Measurements from ENCODE around the gene GPR143. TPM values are rescaled to one million over a fixed set of nuclear protein-coding genes. Genes with fewer than 3 reads are reported as not detected.

The GPR143 gene
- total and polyA plus RNA-seq, 7 experiments from 2014 or later, result 0.20 TPM; not detected in 6

GRCh38 chrX:9737363-9737762, 28.3 kb downstream of the GPR143 start:
- ATAC-seq, result no peak
- H3K9me3 ChIP-seq (ENCODE audit: control insufficient read depth in 2 of 3, low read length in 3 of 3), result no peaks in the 10 kb centered on the region
- H3K36me3 ChIP-seq (ENCODE audit: control insufficient read depth in 2 of 3, insufficient read depth in 3 of 3, low read length in 3 of 3), result no peaks in the 10 kb centered on the region
- intact Hi-C loops (cut with micrococcal nuclease), result no loop called here
- peaks cover 0 to 5% (median 4%) of the 10 kb centered on the region in 5 donors for H3K27me3 Mint-ChIP-seq
- no peaks in the 10 kb centered on the region for H3K4me1 Mint-ChIP-seq
- H3K4me3 ChIP-seq (ENCODE audit: low read length), result no peak overlapping the region
- no peak overlapping the region for H3K27ac ChIP-seq (ENCODE audit: low read depth, low read length)
- H3K4me1 ChIP-seq (ENCODE audit: control insufficient read depth in 2 of 2, insufficient read depth in 2 of 2, low read length in 2 of 2), result no peaks in the 10 kb centered on the region
- H3K36me3 Mint-ChIP-seq, result no peaks in the 10 kb centered on the region
- no peaks in the 10 kb centered on the region for H3K27me3 ChIP-seq (ENCODE audit: control insufficient read depth in 2 of 2, insufficient read depth in 2 of 2, low read length in 2 of 2)
- peaks cover 0 to 3% (median 0%) of the 10 kb centered on the region in 11 donors for H3K9me3 Mint-ChIP-seq
- ChIA-PET POLR2A (no interaction called here), CTCF (no interaction called here)
- no peak overlapping the region for H3K27ac Mint-ChIP-seq
- no peak for DNase-seq
- no peak overlapping the region for H3K4me3 Mint-ChIP-seq

DNA sequence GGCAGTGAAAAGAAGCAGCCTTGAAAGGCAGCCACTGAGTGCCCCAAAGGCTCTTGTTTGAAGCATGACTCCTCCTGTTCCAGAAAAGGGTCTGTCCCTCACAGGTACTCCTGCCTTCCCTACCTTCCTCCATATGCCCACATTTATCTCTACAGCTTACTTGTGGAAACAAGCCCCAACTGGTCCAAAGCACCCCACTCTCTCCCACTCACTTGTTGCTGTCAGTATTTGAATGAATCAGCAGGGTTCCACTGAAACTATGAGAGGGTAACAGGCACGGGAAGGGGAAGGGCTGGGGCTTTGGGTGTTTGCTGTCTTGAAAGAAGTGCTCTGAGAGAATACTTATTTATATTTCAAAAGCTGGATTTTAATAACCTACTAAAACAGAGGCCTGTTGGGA, 34.9 kb downstream of the GPR143 start:
- intact Hi-C loops (cut with micrococcal nuclease), result no loop called here
- ATAC-seq (no peak), DNase-seq (no peak)
- Mint-ChIP-seq H3K4me1 (peaks cover 0 to 5% (median 0%) of the 10 kb centered on the region in 7 donors), H3K27me3 (peaks cover 0 to 4% (median 0%) of the 10 kb centered on the region in 5 donors), H3K9me3 (peaks cover 0 to 33% (median 10%) of the 10 kb centered on the region in 11 donors), H3K27ac (no peak overlapping the region), H3K36me3 (peaks cover 0 to 2% (median 0%) of the 10 kb centered on the region in 5 donors), H3K4me3 (no peak overlapping the region)
- Histone ChIP-seq H3K4me1 (ENCODE audit: control insufficient read depth in 2 of 2, insufficient read depth in 2 of 2, low read length in 2 of 2) (no peaks in the 10 kb centered on the region), H3K4me3 (ENCODE audit: low read length) (no peak overlapping the region), H3K9me3 (ENCODE audit: control insufficient read depth in 2 of 3, low read length in 3 of 3) (peaks cover 0 to 19% (median 0%) of the 10 kb centered on the region in 3 experiments), H3K27ac (ENCODE audit: low read depth, low read length) (no peak overlapping the region), H3K27me3 (ENCODE audit: control insufficient read depth in 2 of 2, insufficient read depth in 2 of 2, low read length in 2 of 2) (no peaks in the 10 kb centered on the region), H3K36me3 (ENCODE audit: control insufficient read depth in 2 of 3, insufficient read depth in 3 of 3, low read length in 3 of 3) (no peaks in the 10 kb centered on the region)
- CTCF ChIA-PET, result no interaction called here
- POLR2A ChIA-PET, result no interaction called here

DNA sequence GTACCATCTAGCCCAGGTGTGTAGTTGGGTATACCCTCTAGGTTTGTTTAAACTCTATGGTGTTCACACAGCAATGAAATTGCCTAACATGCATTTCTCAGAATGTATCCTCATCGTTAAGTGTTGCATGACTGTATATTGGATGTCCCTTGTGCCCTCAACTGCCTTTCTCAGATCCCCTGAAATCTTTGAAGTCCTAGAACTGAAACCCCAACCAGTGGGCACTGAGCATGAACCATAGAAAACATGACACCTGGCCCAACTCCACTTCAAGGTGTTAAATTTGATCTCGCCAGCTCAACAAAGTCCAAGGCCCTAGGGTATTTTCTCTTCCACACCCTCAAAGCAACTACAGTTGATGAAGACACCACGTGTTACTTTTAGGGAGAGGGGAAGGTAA, 35.6 kb downstream of the GPR143 start:
- Mint-ChIP-seq H3K4me3 (no peak overlapping the region), H3K9me3 (peaks cover 0 to 34% (median 10%) of the 10 kb centered on the region in 11 donors), H3K27me3 (peaks cover 0 to 4% (median 0%) of the 10 kb centered on the region in 5 donors), H3K4me1 (peaks cover 0 to 5% (median 0%) of the 10 kb centered on the region in 7 donors), H3K36me3 (peaks cover 0 to 2% (median 0%) of the 10 kb centered on the region in 5 donors), H3K27ac (no peak overlapping the region)
- POLR2A ChIA-PET, result no interaction called here
- CTCF ChIA-PET, result no interaction called here
- DNase-seq, result no peak
- H3K36me3 ChIP-seq (ENCODE audit: control insufficient read depth in 2 of 3, insufficient read depth in 3 of 3, low read length in 3 of 3), result no peaks in the 10 kb centered on the region
- H3K27me3 ChIP-seq (ENCODE audit: control insufficient read depth in 2 of 2, insufficient read depth in 2 of 2, low read length in 2 of 2), result no peaks in the 10 kb centered on the region
- H3K4me3 ChIP-seq (ENCODE audit: low read length), result no peak overlapping the region
- H3K27ac ChIP-seq (ENCODE audit: low read depth, low read length), result no peak overlapping the region
- H3K9me3 ChIP-seq (ENCODE audit: control insufficient read depth in 2 of 3, low read length in 3 of 3), result peaks cover 0 to 19% (median 0%) of the 10 kb centered on the region in 3 experiments
- no peak for ATAC-seq
- no peaks in the 10 kb centered on the region for H3K4me1 ChIP-seq (ENCODE audit: control insufficient read depth in 2 of 2, insufficient read depth in 2 of 2, low read length in 2 of 2)
- intact Hi-C loops (cut with micrococcal nuclease), result no loop called here

GRCh38 chrX:9729171-9729885, 36.3 kb downstream of the GPR143 start:
- Histone ChIP-seq H3K9me3 (ENCODE audit: control insufficient read depth in 2 of 3, low read length in 3 of 3) (peaks cover 0 to 19% (median 0%) of the 10 kb centered on the region in 3 experiments), H3K27ac (ENCODE audit: low read depth, low read length) (no peak overlapping the region), H3K27me3 (ENCODE audit: control insufficient read depth in 2 of 2, insufficient read depth in 2 of 2, low read length in 2 of 2) (no peaks in the 10 kb centered on the region), H3K4me1 (ENCODE audit: control insufficient read depth in 2 of 2, insufficient read depth in 2 of 2, low read length in 2 of 2) (no peaks in the 10 kb centered on the region), H3K4me3 (ENCODE audit: low read length) (no peak overlapping the region), H3K36me3 (ENCODE audit: control insufficient read depth in 2 of 3, insufficient read depth in 3 of 3, low read length in 3 of 3) (no peaks in the 10 kb centered on the region)
- peak overlapping the region in 1 of 9 donors; percentile 27 for H3K27ac Mint-ChIP-seq
- DNase-seq (no peak), ATAC-seq (no peak)
- H3K4me3 Mint-ChIP-seq, result no peak overlapping the region
- ChIA-PET CTCF (no interaction called here), POLR2A (no interaction called here)
- intact Hi-C loops (cut with micrococcal nuclease), result no loop called here
- H3K27me3 Mint-ChIP-seq, result peaks cover 0 to 4% (median 0%) of the 10 kb centered on the region in 5 donors
- peaks cover 0 to 3% (median 0%) of the 10 kb centered on the region in 5 donors for H3K36me3 Mint-ChIP-seq
- peaks cover 0 to 41% (median 17%) of the 10 kb centered on the region in 11 donors for H3K9me3 Mint-ChIP-seq
- peaks cover 0 to 5% (median 0%) of the 10 kb centered on the region in 7 donors for H3K4me1 Mint-ChIP-seq

GRCh38 chrX:9728261-9728660, 37.4 kb downstream of the GPR143 start:
- intact Hi-C loops (cut with micrococcal nuclease), result no loop called here
- H3K36me3 ChIP-seq (ENCODE audit: control insufficient read depth in 2 of 3, insufficient read depth in 3 of 3, low read length in 3 of 3), result no peaks in the 10 kb centered on the region
- H3K4me1 ChIP-seq (ENCODE audit: control insufficient read depth in 2 of 2, insufficient read depth in 2 of 2, low read length in 2 of 2), result no peaks in the 10 kb centered on the region
- peaks cover 0 to 5% (median 0%) of the 10 kb centered on the region in 7 donors for H3K4me1 Mint-ChIP-seq
- DNase-seq, result no peak
- H3K4me3 ChIP-seq (ENCODE audit: low read length), result no peak overlapping the region
- ChIA-PET CTCF (interaction anchor here (0.7 kb wide), 1 partner anchor 184 kb away, joined by 8 read pairs; no protein-coding TSS in a partner anchor), POLR2A (no interaction called here)
- no peaks in the 10 kb centered on the region for H3K27me3 Mint-ChIP-seq
- H3K4me3 Mint-ChIP-seq, result no peak overlapping the region
- no peak overlapping the region for H3K27ac Mint-ChIP-seq
- peaks cover 0 to 23% (median 0%) of the 10 kb centered on the region in 3 experiments for H3K9me3 ChIP-seq (ENCODE audit: control insufficient read depth in 2 of 3, low read length in 3 of 3)
- H3K36me3 Mint-ChIP-seq, result peaks cover 0 to 5% (median 0%) of the 10 kb centered on the region in 5 donors
- H3K27me3 ChIP-seq (ENCODE audit: control insufficient read depth in 2 of 2, insufficient read depth in 2 of 2, low read length in 2 of 2), result no peaks in the 10 kb centered on the region
- no peak for ATAC-seq
- H3K27ac ChIP-seq (ENCODE audit: low read depth, low read length), result no peak overlapping the region
- H3K9me3 Mint-ChIP-seq, result peaks cover 0 to 46% (median 17%) of the 10 kb centered on the region in 11 donors

DNA sequence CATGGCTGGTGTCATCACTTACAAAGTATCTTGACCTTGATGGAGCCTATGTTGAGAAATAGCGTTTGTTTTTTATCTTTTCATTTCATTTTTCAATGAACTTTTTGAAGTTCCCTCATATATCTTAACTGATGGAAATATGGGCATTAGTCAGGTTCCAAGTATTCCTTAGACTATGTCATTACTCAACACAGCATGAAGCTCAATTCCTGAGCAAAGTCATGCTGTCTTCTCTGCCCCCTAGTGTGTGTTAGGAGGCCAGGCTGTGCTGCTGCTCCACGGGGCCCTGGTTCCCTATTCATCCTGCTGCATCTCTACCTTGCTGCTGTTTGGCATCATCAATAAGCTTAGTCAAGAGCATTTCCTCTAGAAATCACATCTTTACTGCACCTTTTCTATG, 40.9 kb downstream of the GPR143 start:
- intact Hi-C loops (cut with micrococcal nuclease), result no loop called here

More for the DNA sequence above, 40.9 kb downstream of the GPR143 start:
- Mint-ChIP-seq H3K27ac (no peak overlapping the region), H3K4me1 (peaks cover 0 to 2% (median 0%) of the 10 kb centered on the region in 7 donors), H3K4me3 (no peak overlapping the region), H3K9me3 (peaks cover 0 to 78% (median 33%) of the 10 kb centered on the region in 11 donors), H3K36me3 (peaks cover 16 to 29% (median 23%) of the 10 kb centered on the region in 5 donors), H3K27me3 (no peaks in the 10 kb centered on the region)
- Histone ChIP-seq H3K4me1 (ENCODE audit: control insufficient read depth in 2 of 2, insufficient read depth in 2 of 2, low read length in 2 of 2) (no peaks in the 10 kb centered on the region), H3K4me3 (ENCODE audit: low read length) (no peak overlapping the region), H3K27ac (ENCODE audit: low read depth, low read length) (no peak overlapping the region), H3K36me3 (ENCODE audit: control insufficient read depth in 2 of 3, insufficient read depth in 3 of 3, low read length in 3 of 3) (no peaks in the 10 kb centered on the region), H3K9me3 (ENCODE audit: control insufficient read depth in 2 of 3, low read length in 3 of 3) (peaks cover 0 to 36% (median 0%) of the 10 kb centered on the region in 3 experiments), H3K27me3 (ENCODE audit: control insufficient read depth in 2 of 2, insufficient read depth in 2 of 2, low read length in 2 of 2) (no peaks in the 10 kb centered on the region)
- ATAC-seq, result no peak
- DNase-seq, result no peak
- POLR2A ChIA-PET, result no interaction called here
- CTCF ChIA-PET, result interaction anchor here (0.6 kb wide), 1 partner anchor 985 kb away, joined by 3 read pairs; no protein-coding TSS in a partner anchor
